Measurements from ENCODE around the gene F9.

DNA sequence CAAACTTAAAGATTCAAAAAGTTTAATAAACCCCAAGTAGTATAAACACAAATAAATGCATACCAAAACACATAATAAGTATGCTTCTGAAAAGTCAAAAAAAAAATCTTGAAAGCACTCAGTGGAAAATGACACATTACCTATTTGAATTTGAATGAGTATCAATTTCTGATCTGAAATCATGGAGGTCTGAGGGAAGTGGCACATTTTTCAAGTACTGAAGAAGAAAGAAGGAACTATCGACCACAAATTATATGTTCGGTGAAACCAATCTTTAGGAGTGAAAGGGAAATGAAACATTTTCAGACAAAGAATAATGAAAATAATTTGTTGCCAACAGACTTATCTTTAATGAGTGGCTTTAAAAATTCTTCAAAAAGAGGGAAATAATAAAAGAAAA is 12.1 kb upstream of the F9 start:
- TF ChIP-seq, protein P1, sequence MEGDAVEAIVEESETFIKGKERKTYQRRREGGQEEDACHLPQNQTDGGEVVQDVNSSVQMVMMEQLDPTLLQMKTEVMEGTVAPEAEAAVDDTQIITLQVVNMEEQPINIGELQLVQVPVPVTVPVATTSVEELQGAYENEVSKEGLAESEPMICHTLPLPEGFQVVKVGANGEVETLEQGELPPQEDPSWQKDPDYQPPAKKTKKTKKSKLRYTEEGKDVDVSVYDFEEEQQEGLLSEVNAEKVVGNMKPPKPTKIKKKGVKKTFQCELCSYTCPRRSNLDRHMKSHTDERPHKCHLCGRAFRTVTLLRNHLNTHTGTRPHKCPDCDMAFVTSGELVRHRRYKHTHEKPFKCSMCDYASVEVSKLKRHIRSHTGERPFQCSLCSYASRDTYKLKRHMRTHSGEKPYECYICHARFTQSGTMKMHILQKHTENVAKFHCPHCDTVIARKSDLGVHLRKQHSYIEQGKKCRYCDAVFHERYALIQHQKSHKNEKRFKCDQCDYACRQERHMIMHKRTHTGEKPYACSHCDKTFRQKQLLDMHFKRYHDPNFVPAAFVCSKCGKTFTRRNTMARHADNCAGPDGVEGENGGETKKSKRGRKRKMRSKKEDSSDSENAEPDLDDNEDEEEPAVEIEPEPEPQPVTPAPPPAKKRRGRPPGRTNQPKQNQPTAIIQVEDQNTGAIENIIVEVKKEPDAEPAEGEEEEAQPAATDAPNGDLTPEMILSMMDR (IDR thresholded peaks at IDR 0.05) = no peak
- no peak for TF ChIP-seq POLR2A (IDR thresholded peaks at IDR 0.05)

Data from upper lobe of left lung (tissue), 4 donors.